OCI-LY7 (cell line): ENCODE data around the gene IGF1R.

Experiments
- EZH2phosphoT487 ChIP-seq: fragments of 200-600 bp; sonication (generic); IDR thresholded peaks from 2 replicates; pipeline ENCODE4 v1.6.1; 2018; ENCODE audit warnings: low read depth, borderline replicate concordance, mild to moderate bottlenecking, mixed run types, antibody characterized with exemption, low read length, moderate library complexity, mixed read lengths
- TF ChIP-seq, protein P1 (sequence below): fragments of 200-600 bp; sonication (generic); conservative IDR thresholded peaks from 2 replicates; pipeline ENCODE4 v1.5.1; 2014; ENCODE audit warnings: mild to moderate bottlenecking, antibody characterized with exemption, low read length, moderate library complexity, mixed read lengths

DNA sequence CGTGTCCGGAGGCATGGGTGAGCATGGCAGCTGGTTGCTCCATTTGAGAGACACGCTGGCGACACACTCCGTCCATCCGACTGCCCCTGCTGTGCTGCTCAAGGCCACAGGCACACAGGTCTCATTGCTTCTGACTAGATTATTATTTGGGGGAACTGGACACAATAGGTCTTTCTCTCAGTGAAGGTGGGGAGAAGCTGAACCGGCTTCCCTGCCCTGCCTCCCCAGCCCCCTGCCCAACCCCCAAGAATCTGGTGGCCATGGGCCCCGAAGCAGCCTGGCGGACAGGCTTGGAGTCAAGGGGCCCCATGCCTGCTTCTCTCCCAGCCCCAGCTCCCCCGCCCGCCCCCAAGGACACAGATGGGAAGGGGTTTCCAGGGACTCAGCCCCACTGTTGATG, 309.7 kb downstream of the IGF1R start:
- TF ChIP-seq, protein P1, sequence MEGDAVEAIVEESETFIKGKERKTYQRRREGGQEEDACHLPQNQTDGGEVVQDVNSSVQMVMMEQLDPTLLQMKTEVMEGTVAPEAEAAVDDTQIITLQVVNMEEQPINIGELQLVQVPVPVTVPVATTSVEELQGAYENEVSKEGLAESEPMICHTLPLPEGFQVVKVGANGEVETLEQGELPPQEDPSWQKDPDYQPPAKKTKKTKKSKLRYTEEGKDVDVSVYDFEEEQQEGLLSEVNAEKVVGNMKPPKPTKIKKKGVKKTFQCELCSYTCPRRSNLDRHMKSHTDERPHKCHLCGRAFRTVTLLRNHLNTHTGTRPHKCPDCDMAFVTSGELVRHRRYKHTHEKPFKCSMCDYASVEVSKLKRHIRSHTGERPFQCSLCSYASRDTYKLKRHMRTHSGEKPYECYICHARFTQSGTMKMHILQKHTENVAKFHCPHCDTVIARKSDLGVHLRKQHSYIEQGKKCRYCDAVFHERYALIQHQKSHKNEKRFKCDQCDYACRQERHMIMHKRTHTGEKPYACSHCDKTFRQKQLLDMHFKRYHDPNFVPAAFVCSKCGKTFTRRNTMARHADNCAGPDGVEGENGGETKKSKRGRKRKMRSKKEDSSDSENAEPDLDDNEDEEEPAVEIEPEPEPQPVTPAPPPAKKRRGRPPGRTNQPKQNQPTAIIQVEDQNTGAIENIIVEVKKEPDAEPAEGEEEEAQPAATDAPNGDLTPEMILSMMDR = no peak
- no peak for TF ChIP-seq EZH2phosphoT487
